GM12878 (cell line): ENCODE data around the gene TTLL3.

Experiments
- CBX3 ChIP-seq: fragments of 200-600 bp; sonication (generic); IDR thresholded peaks from 2 replicates; pipeline ENCODE4 v1.6.1; 2016; ENCODE audit warnings: low read depth, borderline replicate concordance
- CHD2 ChIP-seq: IDR thresholded peaks from 2 replicates; pipeline ENCODE4 v1.6.1; 2011; ENCODE audit warnings: low read depth, low read length, improper control_type of control experiment, borderline replicate concordance
- EGR1 ChIP-seq, 2 experiments: IDR thresholded peaks; 1 replicate in 1 of 2; 2 replicates in 1 of 2; pipeline ENCODE4 v1.6.1; 2011 to 2012; ENCODE audit warnings: low read depth in 2 of 2, low read length in 2 of 2, borderline replicate concordance in 1 of 2, mild to moderate bottlenecking in 1 of 2, moderate library complexity in 1 of 2
- NBN ChIP-seq: fragments of 450-650 bp; IDR thresholded peaks from 2 replicates; pipeline ENCODE4 v1.6.1; 2016
- POLR2A ChIP-seq: IDR thresholded peaks from 2 replicates; pipeline ENCODE4 v1.6.1; 2011; ENCODE audit warnings: low read depth, mild to moderate bottlenecking, low read length
- RAD21 ChIP-seq: IDR thresholded peaks from 2 replicates; pipeline ENCODE4 v1.6.1; 2011; ENCODE audit warnings: mild to moderate bottlenecking, low read depth, low read length, moderate library complexity; ENCODE audit not compliant: insufficient read depth
- SMAD1 ChIP-seq: fragments of 450-650 bp; IDR thresholded peaks from 2 replicates; pipeline ENCODE4 v1.6.1; 2018; ENCODE audit warnings: mild to moderate bottlenecking, low read depth; ENCODE audit not compliant: partially characterized antibody
- WRNIP1 ChIP-seq: IDR thresholded peaks from 2 replicates; pipeline ENCODE4 v1.6.1; 2011; ENCODE audit warnings: low read depth, low read length, improper control_type of control experiment, borderline replicate concordance
- ZBED1 ChIP-seq: IDR thresholded peaks from 2 replicates; pipeline ENCODE4 v1.6.1; 2016; ENCODE audit warnings: borderline replicate concordance
- TF ChIP-seq, protein P1 (sequence below): fragments of 450-650 bp; IDR thresholded peaks from 2 replicates; pipeline ENCODE4 v1.6.1; 2014; ENCODE audit warnings: mild to moderate bottlenecking
- TF ChIP-seq, protein P2 (sequence below), 3 experiments: IDR thresholded peaks in 2 of 3; conservative IDR thresholded peaks in 1 of 3; 2 replicates each; pipeline ENCODE4 v1.5.1; 2011; ENCODE audit warnings: low read depth in 3 of 3, low read length in 3 of 3, mild to moderate bottlenecking in 3 of 3, control low read depth in 2 of 3, moderate library complexity in 2 of 3, inconsistent platforms in 1 of 3, mixed read lengths in 1 of 3; ENCODE audit not compliant: control insufficient read depth in 2 of 3, insufficient read depth in 1 of 3; ENCODE audit errors: extremely low read depth in 1 of 3
- TF ChIP-seq, protein P3 (sequence below): fragments of 450-650 bp; IDR thresholded peaks from 2 replicates; pipeline ENCODE4 v1.6.1; 2016; ENCODE audit warnings: mild to moderate bottlenecking, moderate library complexity, borderline replicate concordance

DNA sequence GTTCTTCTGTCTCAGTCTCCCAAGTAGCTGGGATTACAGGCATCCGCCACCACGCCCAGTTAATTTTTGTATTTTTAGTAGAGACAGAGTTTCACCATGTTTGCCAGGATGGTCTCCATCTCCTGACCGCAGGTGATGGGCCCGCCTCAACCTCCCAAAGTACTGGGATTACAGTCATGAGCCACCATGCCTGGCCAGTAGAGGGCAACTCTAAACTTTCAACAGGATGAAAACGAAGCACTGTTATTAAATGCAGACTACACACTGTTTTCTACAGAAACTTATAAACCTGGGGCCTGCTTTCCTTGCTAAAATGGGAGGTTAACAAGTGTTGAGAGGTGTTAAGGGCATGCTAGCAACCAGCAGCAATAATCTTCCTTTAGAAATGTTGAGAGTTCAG is 9.5 kb upstream of the TTLL3 start:
- TF ChIP-seq SMAD1, result no peak
- TF ChIP-seq NBN, result no peak
- TF ChIP-seq, protein P1, sequence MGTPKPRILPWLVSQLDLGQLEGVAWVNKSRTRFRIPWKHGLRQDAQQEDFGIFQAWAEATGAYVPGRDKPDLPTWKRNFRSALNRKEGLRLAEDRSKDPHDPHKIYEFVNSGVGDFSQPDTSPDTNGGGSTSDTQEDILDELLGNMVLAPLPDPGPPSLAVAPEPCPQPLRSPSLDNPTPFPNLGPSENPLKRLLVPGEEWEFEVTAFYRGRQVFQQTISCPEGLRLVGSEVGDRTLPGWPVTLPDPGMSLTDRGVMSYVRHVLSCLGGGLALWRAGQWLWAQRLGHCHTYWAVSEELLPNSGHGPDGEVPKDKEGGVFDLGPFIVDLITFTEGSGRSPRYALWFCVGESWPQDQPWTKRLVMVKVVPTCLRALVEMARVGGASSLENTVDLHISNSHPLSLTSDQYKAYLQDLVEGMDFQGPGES, result no peak
- no peak for TF ChIP-seq CBX3
- no peak for TF ChIP-seq POLR2A
- TF ChIP-seq, protein P2, sequence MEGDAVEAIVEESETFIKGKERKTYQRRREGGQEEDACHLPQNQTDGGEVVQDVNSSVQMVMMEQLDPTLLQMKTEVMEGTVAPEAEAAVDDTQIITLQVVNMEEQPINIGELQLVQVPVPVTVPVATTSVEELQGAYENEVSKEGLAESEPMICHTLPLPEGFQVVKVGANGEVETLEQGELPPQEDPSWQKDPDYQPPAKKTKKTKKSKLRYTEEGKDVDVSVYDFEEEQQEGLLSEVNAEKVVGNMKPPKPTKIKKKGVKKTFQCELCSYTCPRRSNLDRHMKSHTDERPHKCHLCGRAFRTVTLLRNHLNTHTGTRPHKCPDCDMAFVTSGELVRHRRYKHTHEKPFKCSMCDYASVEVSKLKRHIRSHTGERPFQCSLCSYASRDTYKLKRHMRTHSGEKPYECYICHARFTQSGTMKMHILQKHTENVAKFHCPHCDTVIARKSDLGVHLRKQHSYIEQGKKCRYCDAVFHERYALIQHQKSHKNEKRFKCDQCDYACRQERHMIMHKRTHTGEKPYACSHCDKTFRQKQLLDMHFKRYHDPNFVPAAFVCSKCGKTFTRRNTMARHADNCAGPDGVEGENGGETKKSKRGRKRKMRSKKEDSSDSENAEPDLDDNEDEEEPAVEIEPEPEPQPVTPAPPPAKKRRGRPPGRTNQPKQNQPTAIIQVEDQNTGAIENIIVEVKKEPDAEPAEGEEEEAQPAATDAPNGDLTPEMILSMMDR (IDR thresholded peaks at IDR 0.05 in 2 of 3, conservative IDR thresholded peaks at IDR 0.05 in 1 of 3; ENCODE audit: control insufficient read depth in 2 of 3, extremely low read depth in 1 of 3, insufficient read depth in 1 of 3, low read depth in 3 of 3, low read length in 3 of 3), result peak in 2 of 3 experiments; percentile 16 to 21; a peak in 2 of 6 replicates
- TF ChIP-seq RAD21, result no peak
- TF ChIP-seq ZBED1, result no peak
- TF ChIP-seq WRNIP1, result no peak
- no peak for TF ChIP-seq CHD2
- TF ChIP-seq, protein P3, sequence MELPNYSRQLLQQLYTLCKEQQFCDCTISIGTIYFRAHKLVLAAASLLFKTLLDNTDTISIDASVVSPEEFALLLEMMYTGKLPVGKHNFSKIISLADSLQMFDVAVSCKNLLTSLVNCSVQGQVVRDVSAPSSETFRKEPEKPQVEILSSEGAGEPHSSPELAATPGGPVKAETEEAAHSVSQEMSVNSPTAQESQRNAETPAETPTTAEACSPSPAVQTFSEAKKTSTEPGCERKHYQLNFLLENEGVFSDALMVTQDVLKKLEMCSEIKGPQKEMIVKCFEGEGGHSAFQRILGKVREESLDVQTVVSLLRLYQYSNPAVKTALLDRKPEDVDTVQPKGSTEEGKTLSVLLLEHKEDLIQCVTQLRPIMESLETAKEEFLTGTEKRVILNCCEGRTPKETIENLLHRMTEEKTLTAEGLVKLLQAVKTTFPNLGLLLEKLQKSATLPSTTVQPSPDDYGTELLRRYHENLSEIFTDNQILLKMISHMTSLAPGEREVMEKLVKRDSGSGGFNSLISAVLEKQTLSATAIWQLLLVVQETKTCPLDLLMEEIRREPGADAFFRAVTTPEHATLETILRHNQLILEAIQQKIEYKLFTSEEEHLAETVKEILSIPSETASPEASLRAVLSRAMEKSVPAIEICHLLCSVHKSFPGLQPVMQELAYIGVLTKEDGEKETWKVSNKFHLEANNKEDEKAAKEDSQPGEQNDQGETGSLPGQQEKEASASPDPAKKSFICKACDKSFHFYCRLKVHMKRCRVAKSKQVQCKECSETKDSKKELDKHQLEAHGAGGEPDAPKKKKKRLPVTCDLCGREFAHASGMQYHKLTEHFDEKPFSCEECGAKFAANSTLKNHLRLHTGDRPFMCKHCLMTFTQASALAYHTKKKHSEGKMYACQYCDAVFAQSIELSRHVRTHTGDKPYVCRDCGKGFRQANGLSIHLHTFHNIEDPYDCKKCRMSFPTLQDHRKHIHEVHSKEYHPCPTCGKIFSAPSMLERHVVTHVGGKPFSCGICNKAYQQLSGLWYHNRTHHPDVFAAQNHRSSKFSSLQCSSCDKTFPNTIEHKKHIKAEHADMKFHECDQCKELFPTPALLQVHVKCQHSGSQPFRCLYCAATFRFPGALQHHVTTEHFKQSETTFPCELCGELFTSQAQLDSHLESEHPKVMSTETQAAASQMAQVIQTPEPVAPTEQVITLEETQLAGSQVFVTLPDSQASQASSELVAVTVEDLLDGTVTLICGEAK, result no peak
- TF ChIP-seq EGR1 (IDR thresholded peaks at IDR 0.05; ENCODE audit: borderline replicate concordance in 1 of 2, low read depth in 2 of 2, low read length in 2 of 2), result no peak
